Liver (tissue), 5 donors: ENCODE measurements around the gene PLEKHB2. TPM values are rescaled to one million over a fixed set of nuclear protein-coding genes. Genes with fewer than 3 reads are reported as not detected.

Experiments
- polyA plus RNA-seq, 2 donors: library from polyadenylated mRNA; stranded (reverse) in 1 of 2; unstranded in 1 of 2; fragments of 200-250 nt in 1 of 2; fragments of >200 nt in 1 of 2; fragmentation: Nextera tagmentation in 1 of 2; extraction: Ambion mirVana in 1 of 2; gene quantifications; one replicate each; pipeline versions ENCODE4 v1.2.1 to v1.2.3, GENCODE V29; 2013 to 2015
- small RNA-seq: library from RNA; depleted of rRNA; stranded (forward); fragments of <200 nt; gene quantifications from one replicate; pipeline ENCODE3, GENCODE V24; 2014
- total RNA-seq, 2 donors: library from RNA; depleted of rRNA; stranded (reverse); fragments of >200 nt; gene quantifications; one replicate each; pipeline ENCODE4 v1.2.3, GENCODE V29; 2014
- donor health status: healthy.
- donor health status: healthy.
- donor health status: healthy.

The PLEKHB2 gene
- total and polyA plus RNA-seq, 4 donors, result 8.6 to 34.9 (median 18.8) TPM

Small RNA genes within 50 kb of the gene (small RNA-seq; reads per million reads assigned to genes)
- gene AC009477.1, result not detected

Other genes with a start within 250 kb of the PLEKHB2 start
- gene FAM168B, start 11.9 kb upstream of the PLEKHB2 start, total RNA-seq, result 10 to 100 TPM; 32.4 to 62.3 TPM
- gene FAM168B, start 11.9 kb upstream of the PLEKHB2 start, polyA plus RNA-seq, result 10 to 100 TPM; 13.9 to 29.3 TPM
- gene POTEE, start 104.2 kb downstream of the PLEKHB2 start, total RNA-seq, result not detected
- gene POTEE, start 104.2 kb downstream of the PLEKHB2 start, polyA plus RNA-seq, result under 1 TPM in 1 of 2 donors, not detected in 1; 0.07 TPM